ENCODE results near the gene NUP35.

Gene NUP35

GRCh38 chr2:183209395-183210028 lies 85.3 kb downstream of the NUP35 start:
- no peak for DNase-seq (ENCODE audit: low read depth)
